Tibial nerve (tissue), 4 donors: ENCODE results near the gene CDH4. TPM values are rescaled to one million over a fixed set of nuclear protein-coding genes. Genes with fewer than 3 reads are reported as not detected.

Experiments
- DNase-seq, 2 donors: peaks; one replicate each; pipeline ENCODE4 v3.0.0-alpha.2; 2019; ENCODE audit warnings: low spot score in 2 of 2
- H3K27ac ChIP-seq, 4 donors: fragments of 200-600 bp; sonication (generic) in 3 of 4; one replicate each; pipeline ENCODE4 v1.5.1; 2017 to 2019; ENCODE audit warnings: mild to moderate bottlenecking in 1 of 4
- H3K27me3 ChIP-seq, 2 donors: fragments of 200-600 bp; sonication (generic) in 1 of 2; one replicate each; pipeline versions ENCODE4 v1.5.1 to v1.6.0; 2017 to 2019
- H3K36me3 ChIP-seq, 3 donors: fragments of 200-600 bp; sonication (generic); one replicate each; pipeline ENCODE4 v1.5.1; 2018 to 2019
- H3K4me1 ChIP-seq, 4 donors: fragments of 200-600 bp; sonication (generic) in 3 of 4; one replicate each; pipeline ENCODE4 v1.5.1; 2017 to 2019
- H3K4me3 ChIP-seq, 4 donors: fragments of 200-600 bp; sonication (generic) in 3 of 4; one replicate each; pipeline ENCODE4 v1.5.1; 2017 to 2019; ENCODE audit warnings: mild to moderate bottlenecking in 1 of 4, moderate library complexity in 1 of 4
- H3K9me3 ChIP-seq, 4 donors: fragments of 200-600 bp; sonication (generic) in 3 of 4; one replicate each; pipeline ENCODE4 v1.5.1; 2017 to 2019
- EP300 ChIP-seq, 2 donors: sonication (generic); formaldehyde crosslinking; IDR thresholded peaks; one replicate each; pipeline ENCODE4 v1.6.1; 2017; ENCODE audit warnings: antibody characterized with exemption in 2 of 2, mild to moderate bottlenecking in 1 of 2
- POLR2A ChIP-seq, 2 donors: fragments of 450-650 bp; IDR thresholded peaks; one replicate each; pipeline ENCODE4 v1.6.1; 2017; ENCODE audit warnings: antibody characterized with exemption in 2 of 2, mild to moderate bottlenecking in 2 of 2, moderate library complexity in 2 of 2
- whole genome bisulfite sequencing, 2 donors: methylation state at CpG; one replicate each; pipeline ENCODE4 v1.1.5; 2018; 5-methylcytosine and 5-hydroxymethylcytosine counted together
- total RNA-seq, 4 donors: library from RNA; depleted of rRNA; stranded (reverse); fragments of >200 nt; gene quantifications; one replicate each; pipeline ENCODE4 v1.1.0, GENCODE V29; 2016
- TF ChIP-seq, protein P1 (sequence below), 5 experiments: fragments of 200-600 bp in 3 of 5; fragments of 450-650 bp in 2 of 5; sonication (generic) in 3 of 5; IDR thresholded peaks; one replicate each; pipeline ENCODE4 v1.5.1; 2016 to 2019; ENCODE audit warnings: antibody characterized with exemption in 5 of 5, mild to moderate bottlenecking in 3 of 5, moderate library complexity in 2 of 5

Gene CDH4
- total RNA-seq, 4 donors from 2014 or later = 0.78 to 2.3 (median 1.0) TPM

DNA sequence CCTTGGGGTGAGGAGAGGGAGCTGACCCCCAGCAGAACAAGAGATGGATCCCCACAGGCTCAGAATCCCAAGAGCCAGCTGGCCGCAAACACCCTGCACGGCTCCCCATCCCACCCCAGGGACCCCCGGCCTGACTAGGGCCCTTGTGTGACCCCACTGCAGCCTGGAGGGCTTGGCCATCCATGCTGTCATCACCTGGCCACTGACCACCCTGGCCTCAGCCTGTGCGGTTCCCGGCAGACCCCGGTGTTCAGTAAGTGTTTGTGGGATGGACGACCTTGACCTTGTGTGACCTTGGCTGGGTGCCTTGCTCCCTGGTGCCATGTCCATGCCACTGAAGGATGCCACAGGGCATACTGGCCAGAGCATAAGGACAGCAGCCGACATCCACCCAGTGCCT is 485.3 kb downstream of the CDH4 start:
- Histone ChIP-seq H3K4me3 (no peak overlapping the region), H3K9me3 (no peaks in the 10 kb centered on the region), H3K27ac (no peak overlapping the region), H3K27me3 (no peaks in the 10 kb centered on the region), H3K4me1 (no peaks in the 10 kb centered on the region), H3K36me3 (no peaks in the 10 kb centered on the region)
- DNase-seq = no peak
- WGBS, 2 donors = 75 to 90% methylated on average over 2 to 8 of the region's 8 CpGs
- TF ChIP-seq EP300 (IDR thresholded peaks at IDR 0.05) (no peak), POLR2A (IDR thresholded peaks at IDR 0.05) (no peak)
- TF ChIP-seq, protein P1, sequence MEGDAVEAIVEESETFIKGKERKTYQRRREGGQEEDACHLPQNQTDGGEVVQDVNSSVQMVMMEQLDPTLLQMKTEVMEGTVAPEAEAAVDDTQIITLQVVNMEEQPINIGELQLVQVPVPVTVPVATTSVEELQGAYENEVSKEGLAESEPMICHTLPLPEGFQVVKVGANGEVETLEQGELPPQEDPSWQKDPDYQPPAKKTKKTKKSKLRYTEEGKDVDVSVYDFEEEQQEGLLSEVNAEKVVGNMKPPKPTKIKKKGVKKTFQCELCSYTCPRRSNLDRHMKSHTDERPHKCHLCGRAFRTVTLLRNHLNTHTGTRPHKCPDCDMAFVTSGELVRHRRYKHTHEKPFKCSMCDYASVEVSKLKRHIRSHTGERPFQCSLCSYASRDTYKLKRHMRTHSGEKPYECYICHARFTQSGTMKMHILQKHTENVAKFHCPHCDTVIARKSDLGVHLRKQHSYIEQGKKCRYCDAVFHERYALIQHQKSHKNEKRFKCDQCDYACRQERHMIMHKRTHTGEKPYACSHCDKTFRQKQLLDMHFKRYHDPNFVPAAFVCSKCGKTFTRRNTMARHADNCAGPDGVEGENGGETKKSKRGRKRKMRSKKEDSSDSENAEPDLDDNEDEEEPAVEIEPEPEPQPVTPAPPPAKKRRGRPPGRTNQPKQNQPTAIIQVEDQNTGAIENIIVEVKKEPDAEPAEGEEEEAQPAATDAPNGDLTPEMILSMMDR (IDR thresholded peaks at IDR 0.05) = no peak

DNA sequence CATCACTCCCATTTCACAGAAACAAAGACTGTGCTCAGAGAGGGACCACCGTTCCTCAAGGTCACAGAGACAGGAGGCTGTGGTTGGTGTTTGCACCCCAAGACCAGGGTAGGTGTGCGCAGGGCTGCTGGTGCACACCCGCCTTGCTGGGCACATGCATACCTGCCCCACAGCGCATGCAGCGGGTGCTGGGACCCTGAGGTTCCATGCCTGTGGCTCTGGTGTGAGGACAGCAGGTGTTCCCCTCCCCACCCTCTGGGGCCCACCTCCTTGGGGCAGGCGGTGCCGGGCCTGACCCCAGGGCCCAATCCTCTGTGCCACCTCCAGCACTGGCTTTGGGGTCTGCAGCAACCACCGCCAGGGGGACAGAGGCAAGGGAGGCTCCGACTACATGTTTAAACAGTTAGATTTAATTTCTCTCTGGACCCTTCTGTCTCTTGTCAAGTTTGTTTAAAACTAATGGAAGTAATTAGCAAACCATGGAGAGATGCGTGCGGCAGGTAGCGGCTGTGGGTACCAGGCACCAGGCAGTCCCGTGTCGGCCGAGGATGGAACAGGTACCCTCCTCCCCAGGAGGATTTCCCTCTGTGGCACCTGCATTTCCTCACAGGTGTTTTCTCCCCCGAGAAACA is 485.9 kb downstream of the CDH4 start:
- WGBS, 2 donors = 91% methylated on average over 16 of the region's 16 CpGs
- no peak for DNase-seq
- H3K36me3 ChIP-seq = no peaks in the 10 kb centered on the region
- H3K4me1 ChIP-seq = no peaks in the 10 kb centered on the region
- no peaks in the 10 kb centered on the region for H3K9me3 ChIP-seq
- TF ChIP-seq POLR2A (IDR thresholded peaks at IDR 0.05) (no peak), EP300 (IDR thresholded peaks at IDR 0.05) (no peak)
- TF ChIP-seq, protein P1 (IDR thresholded peaks at IDR 0.05) = no peak
- no peak overlapping the region for H3K4me3 ChIP-seq
- H3K27ac ChIP-seq = no peak overlapping the region
- no peaks in the 10 kb centered on the region for H3K27me3 ChIP-seq

DNA sequence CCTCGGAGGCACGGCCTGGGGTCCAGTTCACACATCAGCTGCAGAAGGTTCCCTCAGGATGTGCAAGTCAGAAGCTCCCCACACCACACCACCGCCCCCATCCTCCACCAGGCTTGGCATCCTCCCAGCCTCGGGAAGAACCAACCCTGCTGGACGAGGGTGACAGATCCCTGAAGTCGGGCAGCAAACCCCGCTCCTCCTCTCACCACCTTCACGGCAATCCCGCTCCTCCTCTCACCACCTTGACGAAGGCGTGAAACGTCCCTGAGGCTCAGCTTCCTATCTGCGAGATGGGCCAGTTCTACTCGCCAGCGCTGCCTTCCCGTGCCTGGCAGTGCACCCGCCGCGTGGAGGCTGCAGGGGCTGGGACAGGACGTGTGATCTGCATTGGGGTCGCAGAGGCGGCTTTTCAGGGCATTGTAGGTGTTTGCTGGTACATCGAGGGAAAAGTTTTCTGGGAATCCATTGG is 486.6 kb downstream of the CDH4 start:
- TF ChIP-seq EP300 (IDR thresholded peaks at IDR 0.05) (no peak), POLR2A (IDR thresholded peaks at IDR 0.05) (no peak)
- TF ChIP-seq, protein P1 (IDR thresholded peaks at IDR 0.05) = no peak
- no peak overlapping the region for H3K4me3 ChIP-seq

DNA sequence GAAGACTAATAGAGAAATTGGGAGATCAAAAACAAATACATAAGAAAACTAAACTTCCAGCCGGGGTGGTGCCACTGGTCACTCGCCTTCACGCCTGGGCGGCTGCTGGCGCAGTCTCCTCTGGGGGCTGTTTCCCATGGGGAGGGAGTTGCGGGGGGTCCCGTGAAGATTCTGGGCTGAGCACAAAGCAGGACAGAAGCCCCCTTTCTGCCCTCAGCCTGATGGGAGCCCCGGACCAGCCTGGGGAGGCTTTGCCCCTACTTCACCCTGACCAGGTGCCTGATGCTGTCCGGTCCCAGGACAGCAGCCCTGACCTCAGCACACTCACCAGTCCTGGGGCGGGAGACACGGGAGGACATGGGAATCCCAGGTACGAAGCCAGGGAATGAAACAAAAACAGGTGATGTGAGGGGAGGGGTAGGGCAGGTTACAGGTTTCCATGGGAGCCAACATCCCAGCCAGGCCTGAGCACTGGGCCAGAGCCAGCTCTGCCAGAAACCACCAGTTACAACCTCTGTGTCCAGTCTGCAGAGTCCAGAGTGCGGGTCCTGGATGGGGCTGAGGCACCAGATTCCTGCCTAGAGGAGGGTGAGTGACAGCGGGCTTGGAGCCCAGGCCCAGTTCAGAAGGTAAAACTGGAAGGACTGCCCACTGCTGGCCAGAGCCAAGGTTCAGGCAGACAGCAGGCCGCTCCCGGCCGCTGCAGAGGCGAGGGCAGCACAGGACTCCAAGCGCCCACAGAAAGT is 487.2 kb downstream of the CDH4 start:
- no peak for DNase-seq
- no peak overlapping the region for H3K27ac ChIP-seq
- H3K27me3 ChIP-seq = no peaks in the 10 kb centered on the region
- no peaks in the 10 kb centered on the region for H3K4me1 ChIP-seq
- H3K9me3 ChIP-seq = no peaks in the 10 kb centered on the region
- no peaks in the 10 kb centered on the region for H3K36me3 ChIP-seq
- H3K4me3 ChIP-seq = no peak overlapping the region
- WGBS, 2 donors = 85 to 86% methylated on average over 18 to 19 of the region's 19 CpGs
- TF ChIP-seq, protein P1 (IDR thresholded peaks at IDR 0.05) = no peak
- no peak for TF ChIP-seq EP300 (IDR thresholded peaks at IDR 0.05)
- no peak for TF ChIP-seq POLR2A (IDR thresholded peaks at IDR 0.05)

More for the DNA sequence above, 486.6 kb downstream of the CDH4 start:
- no peak for DNase-seq
- Histone ChIP-seq H3K4me1 (no peaks in the 10 kb centered on the region), H3K36me3 (no peaks in the 10 kb centered on the region), H3K27me3 (no peaks in the 10 kb centered on the region), H3K9me3 (no peaks in the 10 kb centered on the region), H3K27ac (no peak overlapping the region)
- 82 to 83% methylated on average over 23 of the region's 23 CpGs for WGBS, 2 donors

DNA sequence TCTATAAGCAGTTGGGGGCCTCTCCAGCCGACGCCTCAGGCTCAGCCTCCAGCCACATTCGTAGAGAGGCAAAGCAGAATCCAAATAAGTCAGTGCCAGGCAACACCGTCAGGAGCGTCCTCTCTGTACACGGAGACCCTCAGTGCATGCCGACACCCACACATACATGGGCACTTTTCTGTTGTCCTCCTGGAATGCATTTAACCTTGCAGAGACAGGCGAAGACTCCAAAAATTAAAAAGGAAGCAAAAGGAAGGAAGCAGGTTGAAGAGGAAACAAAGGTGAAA is 487.7 kb downstream of the CDH4 start:
- no peak overlapping the region for H3K27ac ChIP-seq
- H3K4me1 ChIP-seq = no peaks in the 10 kb centered on the region
- no peaks in the 10 kb centered on the region for H3K27me3 ChIP-seq
- TF ChIP-seq, protein P1 (IDR thresholded peaks at IDR 0.05) = no peak
- TF ChIP-seq POLR2A (IDR thresholded peaks at IDR 0.05) = no peak
- TF ChIP-seq EP300 (IDR thresholded peaks at IDR 0.05) = no peak
- no peak overlapping the region for H3K4me3 ChIP-seq
- H3K36me3 ChIP-seq = no peaks in the 10 kb centered on the region
- no peaks in the 10 kb centered on the region for H3K9me3 ChIP-seq
- no peak for DNase-seq
- WGBS, 2 donors = 88 to 89% methylated on average over 8 of the region's 8 CpGs
